Measurements from ENCODE around the gene TMEM167A.

The TMEM167A gene

GRCh38 chr5:83035373-83036100, 41.7 kb downstream of the TMEM167A start:
- H3K4me3 ChIP-seq (ENCODE audit: low read length): no peak overlapping the region
- TF ChIP-seq CTCF (conservative IDR thresholded peaks at IDR 0.05; ENCODE audit: low read length): no peak
- DNase-seq (ENCODE audit: low read depth): peak; percentile 15

GRCh38 chr5:83034528-83035207, 42.5 kb downstream of the TMEM167A start:
- H3K4me3 ChIP-seq (ENCODE audit: low read length): no peak overlapping the region
- no peak for DNase-seq (ENCODE audit: low read depth)
- no peak for TF ChIP-seq CTCF (conservative IDR thresholded peaks at IDR 0.05; ENCODE audit: low read length)

DNA sequence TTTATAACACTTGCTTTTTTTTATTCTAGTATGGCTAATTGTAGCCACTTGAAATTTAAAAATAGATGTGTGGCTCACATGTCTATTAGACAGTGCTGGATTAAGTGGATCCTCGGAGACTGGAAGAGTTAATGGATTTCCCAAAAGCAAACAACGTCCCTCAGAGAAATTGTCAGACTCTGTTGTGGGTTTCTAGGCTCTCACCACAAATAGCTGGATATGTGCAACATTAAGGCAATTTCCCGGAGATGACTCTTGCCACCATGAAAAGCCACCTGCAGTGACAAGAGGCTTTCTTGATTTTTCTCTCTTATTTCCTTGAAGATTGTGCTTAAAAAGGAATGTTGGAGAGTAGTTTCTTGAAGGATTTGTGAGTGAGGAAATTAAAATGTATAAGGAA, 43.2 kb downstream of the TMEM167A start:
- TF ChIP-seq CTCF (conservative IDR thresholded peaks at IDR 0.05; ENCODE audit: low read length): no peak
- no peak overlapping the region for H3K4me3 ChIP-seq (ENCODE audit: low read length)
- no peak for DNase-seq (ENCODE audit: low read depth)

DNA sequence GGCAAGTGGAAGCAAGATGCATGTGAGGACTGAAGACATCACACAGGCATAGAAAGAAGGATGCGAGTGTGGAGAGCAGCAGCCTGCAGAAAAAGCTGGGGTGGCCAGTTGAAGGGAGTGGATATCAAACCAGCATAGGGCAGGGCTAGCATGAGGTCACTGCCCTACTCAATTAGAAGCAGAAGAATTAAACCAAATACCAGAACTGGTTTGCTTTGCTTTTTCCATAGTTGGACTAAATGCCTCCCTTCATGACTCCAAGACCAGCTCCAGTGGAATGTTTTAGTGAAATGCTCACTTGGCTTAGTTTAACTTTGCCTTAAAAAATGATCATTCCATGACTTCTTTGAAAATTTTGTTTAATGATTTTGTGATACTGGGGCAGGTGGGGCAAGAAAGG, 45.8 kb downstream of the TMEM167A start:
- no peak overlapping the region for H3K4me3 ChIP-seq (ENCODE audit: low read length)
- no peak for TF ChIP-seq CTCF (conservative IDR thresholded peaks at IDR 0.05; ENCODE audit: low read length)
- peak; percentile 21 for DNase-seq (ENCODE audit: low read depth)

GRCh38 chr5:83029912-83030311, 47.3 kb downstream of the TMEM167A start:
- DNase-seq (ENCODE audit: low read depth): peak; percentile 61
- TF ChIP-seq CTCF (conservative IDR thresholded peaks at IDR 0.05; ENCODE audit: low read length): no peak
- no peak overlapping the region for H3K4me3 ChIP-seq (ENCODE audit: low read length)

DNA sequence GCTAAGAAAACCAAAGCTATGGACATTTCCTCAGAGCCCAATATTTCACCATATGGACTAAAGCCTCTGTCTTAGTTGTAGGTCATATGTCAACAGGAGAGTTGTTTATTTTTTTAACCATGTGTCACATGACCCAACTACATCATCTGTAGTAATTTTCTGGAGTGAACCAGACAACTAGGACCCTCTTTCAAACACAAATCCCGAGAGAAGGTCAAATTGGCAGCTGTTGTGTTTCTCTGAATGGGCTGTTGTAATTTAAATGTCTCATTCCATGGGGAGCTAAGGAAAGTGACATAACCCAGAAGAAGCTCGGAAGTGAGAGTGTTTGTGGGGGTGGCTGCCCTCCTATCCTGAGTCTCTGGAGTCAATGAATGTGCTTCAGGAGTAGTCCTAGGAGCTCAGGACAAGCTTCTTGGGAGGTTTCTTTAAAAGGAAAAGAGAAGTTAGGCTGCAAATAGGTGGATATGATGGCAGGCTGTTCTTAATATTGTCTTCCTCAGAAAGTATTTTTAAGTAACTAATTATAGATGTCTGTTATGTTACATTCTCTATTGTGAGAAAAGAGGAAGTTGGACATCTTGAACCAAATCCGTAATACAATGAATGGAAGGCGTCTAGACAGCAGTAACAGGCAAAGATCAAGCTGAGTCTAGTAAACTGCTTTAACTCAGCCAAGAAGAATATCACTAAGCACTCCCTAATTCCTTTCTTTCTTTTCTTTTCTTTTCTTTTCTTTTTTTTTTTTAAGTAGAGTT, 50.1 kb downstream of the TMEM167A start:
- H3K4me3 ChIP-seq (ENCODE audit: low read length): no peak overlapping the region
- DNase-seq (ENCODE audit: low read depth): no peak
- TF ChIP-seq CTCF (conservative IDR thresholded peaks at IDR 0.05; ENCODE audit: low read length): no peak
